Fibroblast of lung (primary cell): ENCODE data around the gene CFAP46.

Experiments
- EZH2 ChIP-seq: IDR thresholded peaks from 2 replicates; pipeline ENCODE4 v1.5.1; 2012; ENCODE audit warnings: low read length, control low read depth, mild to moderate bottlenecking; ENCODE audit errors: missing control alignments
- TF ChIP-seq, protein P1 (sequence below), 2 donors: IDR thresholded peaks in 1 of 2; conservative IDR thresholded peaks in 1 of 2; 1 replicate in 1 of 2; 2 replicates in 1 of 2; pipeline ENCODE4 v1.5.1; 2011 to 2012; ENCODE audit warnings: low read length in 2 of 2, control low read depth in 1 of 2, inconsistent platforms in 1 of 2, low read depth in 1 of 2, mild to moderate bottlenecking in 1 of 2

DNA sequence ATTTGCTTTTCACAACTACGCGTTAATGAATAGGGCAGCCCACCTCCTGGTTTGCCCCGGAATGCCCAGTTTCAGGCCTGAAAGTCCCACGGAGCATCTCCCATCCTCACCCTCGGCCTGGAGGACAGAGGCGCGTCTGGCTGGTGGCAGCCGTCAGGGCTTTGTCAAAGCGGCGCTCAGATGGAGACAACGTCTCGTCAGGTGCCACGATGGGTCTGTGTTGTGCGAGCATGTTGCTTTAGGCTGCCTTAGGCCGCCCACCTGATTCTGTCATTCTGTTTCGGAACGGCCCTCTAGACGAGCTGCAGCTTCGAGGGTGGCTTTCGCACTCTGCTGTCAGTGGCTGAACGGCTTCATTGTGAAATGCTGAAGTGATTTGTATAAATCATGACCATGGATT is 39.4 kb upstream of the CFAP46 start:
- TF ChIP-seq, protein P1, sequence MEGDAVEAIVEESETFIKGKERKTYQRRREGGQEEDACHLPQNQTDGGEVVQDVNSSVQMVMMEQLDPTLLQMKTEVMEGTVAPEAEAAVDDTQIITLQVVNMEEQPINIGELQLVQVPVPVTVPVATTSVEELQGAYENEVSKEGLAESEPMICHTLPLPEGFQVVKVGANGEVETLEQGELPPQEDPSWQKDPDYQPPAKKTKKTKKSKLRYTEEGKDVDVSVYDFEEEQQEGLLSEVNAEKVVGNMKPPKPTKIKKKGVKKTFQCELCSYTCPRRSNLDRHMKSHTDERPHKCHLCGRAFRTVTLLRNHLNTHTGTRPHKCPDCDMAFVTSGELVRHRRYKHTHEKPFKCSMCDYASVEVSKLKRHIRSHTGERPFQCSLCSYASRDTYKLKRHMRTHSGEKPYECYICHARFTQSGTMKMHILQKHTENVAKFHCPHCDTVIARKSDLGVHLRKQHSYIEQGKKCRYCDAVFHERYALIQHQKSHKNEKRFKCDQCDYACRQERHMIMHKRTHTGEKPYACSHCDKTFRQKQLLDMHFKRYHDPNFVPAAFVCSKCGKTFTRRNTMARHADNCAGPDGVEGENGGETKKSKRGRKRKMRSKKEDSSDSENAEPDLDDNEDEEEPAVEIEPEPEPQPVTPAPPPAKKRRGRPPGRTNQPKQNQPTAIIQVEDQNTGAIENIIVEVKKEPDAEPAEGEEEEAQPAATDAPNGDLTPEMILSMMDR (conservative IDR thresholded peaks at IDR 0.05 in 1 of 2, IDR thresholded peaks at IDR 0.05 in 1 of 2; ENCODE audit: low read depth in 1 of 2, low read length in 2 of 2), result no peak
- TF ChIP-seq EZH2, result no peak
